ENCODE measurements around the gene SRI.

GRCh38 chr7:88205179-88205578 is 14.7 kb downstream of the SRI start:
- no peak for TF ChIP-seq CTCF (IDR thresholded peaks at IDR 0.05)
- no peak for TF ChIP-seq POLR2A (IDR thresholded peaks at IDR 0.05)
- no peak for TF ChIP-seq EP300 (IDR thresholded peaks at IDR 0.05)
